ENCODE results near the gene TBC1D1. TPM values are rescaled to one million over a fixed set of nuclear protein-coding genes. Genes with fewer than 3 reads are reported as not detected.

TBC1D1 gene
- total and polyA plus RNA-seq, 2 of the 8 experiments (the other 6 are each of a cell fraction or from before 2014, with no cell fraction given) = 96.9 to 162 TPM

DNA sequence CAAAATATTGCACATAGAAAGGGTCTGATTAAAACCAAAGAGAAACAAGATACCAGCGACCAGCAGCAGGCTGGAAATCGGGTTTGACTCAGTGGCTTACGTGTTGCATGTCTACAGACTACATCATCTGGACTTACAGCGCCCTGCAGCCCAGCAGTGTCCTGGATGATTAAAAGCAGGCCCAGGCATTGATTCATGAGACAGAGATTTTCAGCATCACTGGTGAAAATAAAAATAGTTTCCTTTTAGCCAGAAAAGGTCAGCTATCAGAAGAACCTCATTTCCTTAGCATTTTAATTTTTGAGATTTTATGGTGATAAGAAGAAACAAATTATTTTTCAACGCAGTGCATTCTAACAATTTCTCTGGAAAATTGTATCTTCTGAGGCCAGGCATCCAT, 259.9 kb downstream of the TBC1D1 start:
- no peaks in the 10 kb centered on the region for H3K23me2 ChIP-seq (ENCODE audit: low read depth, low read length)
- no peak overlapping the region for H2AFZ ChIP-seq (ENCODE audit: low read length)
- no peaks in the 10 kb centered on the region for H3K36me3 ChIP-seq (ENCODE audit: control insufficient read depth in 2 of 4, insufficient read depth in 4 of 4, low read length in 3 of 4)
- H4K91ac ChIP-seq (replicated peaks; ENCODE audit: insufficient read length, low read length) = no peak overlapping the region
- no peak overlapping the region for H2BK12ac ChIP-seq (ENCODE audit: low read depth, low read length)
- ChIA-PET POLR2A (ENCODE audit: partially characterized antibody) (no interaction called here), CTCF (ENCODE audit: partially characterized antibody) (interaction anchor here (1.3 kb wide), 1 partner anchor 81 kb away, joined by 5 read pairs; no protein-coding TSS in a partner anchor)
- no peaks in the 10 kb centered on the region for H4K20me1 ChIP-seq (replicated peaks in 1 of 2; ENCODE audit: control insufficient read depth in 1 of 2, insufficient read depth in 2 of 2, low read length in 2 of 2)
- H3K18ac ChIP-seq (ENCODE audit: extremely low read depth, low read length) = no peak overlapping the region
- H3K56ac ChIP-seq (replicated peaks; ENCODE audit: insufficient read length, low read depth, low read length) = no peak overlapping the region
- no peak overlapping the region for H4K5ac ChIP-seq (ENCODE audit: insufficient read length, low read depth, low read length)
- no peak overlapping the region for H2BK15ac ChIP-seq (ENCODE audit: low read length)
- no peak overlapping the region for H3K4me3 ChIP-seq (ENCODE audit: extremely low read depth in 1 of 4, insufficient read depth in 2 of 4, low read depth in 3 of 4, low read length in 4 of 4)
- H3K14ac ChIP-seq (ENCODE audit: insufficient read length) = no peak overlapping the region
- H3K27ac ChIP-seq (ENCODE audit: low read depth, low read length) = no peak overlapping the region
- no peak overlapping the region for H3K23ac ChIP-seq (ENCODE audit: insufficient read length)
- no peaks in the 10 kb centered on the region; a peak in 2 of 7 replicates for H3K4me1 ChIP-seq (replicated peaks in 1 of 4; ENCODE audit: control insufficient read depth in 3 of 4, insufficient read depth in 4 of 4, low read length in 3 of 4)
- H3K79me2 ChIP-seq (ENCODE audit: control insufficient read depth in 1 of 2, insufficient read depth in 2 of 2, low read length in 2 of 2) = no peaks in the 10 kb centered on the region
- H4K8ac ChIP-seq (ENCODE audit: extremely low read depth, insufficient read depth, low read length) = no peak overlapping the region
- no peak overlapping the region for H2BK20ac ChIP-seq (ENCODE audit: low read length)
- FAIRE-seq (no peak), DNase-seq (ENCODE audit: low read depth in 1 of 2, low spot score in 2 of 2) (no peak)
- H3K4me2 ChIP-seq (ENCODE audit: insufficient read depth in 1 of 2, low read depth in 2 of 2, low read length in 2 of 2) = no peak overlapping the region
- H3K4ac ChIP-seq (replicated peaks; ENCODE audit: insufficient read length, low read depth, low read length) = no peak overlapping the region
- H2BK120ac ChIP-seq (replicated peaks; ENCODE audit: low read depth, low read length) = no peak overlapping the region
- H3K79me1 ChIP-seq (ENCODE audit: low read depth, low read length) = no peaks in the 10 kb centered on the region
- H2AK5ac ChIP-seq (ENCODE audit: low read depth, low read length) = no peak overlapping the region
- H3K9ac ChIP-seq (replicated peaks in 1 of 4; ENCODE audit: extremely low read depth in 1 of 4, low read depth in 3 of 4, low read length in 3 of 4) = no peak overlapping the region
- H3K27me3 ChIP-seq (replicated peaks in 1 of 4; ENCODE audit: control insufficient read depth in 3 of 4, extremely low read depth in 1 of 4, insufficient read depth in 3 of 4, low read length in 3 of 4) = no peaks in the 10 kb centered on the region
- 94% methylated on average over 5 of the region's 5 CpGs; no CpG with 5 or more reads in 1 of the 2 experiments for WGBS, 2 experiments (ENCODE audit: extremely low coverage in 1 of 2, insufficient coverage in 1 of 2, insufficient read length in 1 of 2, insufficient replicate concordance in 2 of 2, low coverage in 1 of 2, low lambda C conversion rate in 2 of 2, missing lambda C conversion rate in 1 of 2)
- H3K9me3 ChIP-seq (ENCODE audit: insufficient read depth in 2 of 2, low read depth in 1 of 2, low read length in 1 of 2) = no peaks in the 10 kb centered on the region
- H2BK5ac ChIP-seq (ENCODE audit: low read depth, low read length) = no peak overlapping the region
- TF ChIP-seq HDAC2 (IDR thresholded peaks at IDR 0.05; ENCODE audit: borderline replicate concordance in 1 of 2, low read depth in 2 of 2, low read length in 2 of 2) = no peak
- no peak for TF ChIP-seq CBX8 (IDR thresholded peaks at IDR 0.05; ENCODE audit: borderline replicate concordance, low read depth, low read length)
- no peak for TF ChIP-seq TBP (IDR thresholded peaks at IDR 0.05; ENCODE audit: low read depth, low read length)
- TF ChIP-seq RNF2 (IDR thresholded peaks at IDR 0.05; ENCODE audit: borderline replicate concordance, low read depth, low read length, missing control alignments, poor library complexity, severe bottlenecking) = no peak
- no peak for TF ChIP-seq CREB1 (IDR thresholded peaks at IDR 0.05)
- TF ChIP-seq MAFK (IDR thresholded peaks at IDR 0.05; ENCODE audit: low read depth, low read length) = no peak
- no peak for TF ChIP-seq ATF2 (IDR thresholded peaks at IDR 0.05; ENCODE audit: low read length)
- TF ChIP-seq YY1 (IDR thresholded peaks at IDR 0.05; ENCODE audit: low read depth, low read length) = no peak
- TF ChIP-seq ATF3 (IDR thresholded peaks at IDR 0.05; ENCODE audit: insufficient read depth, low read depth, low read length) = no peak
- TF ChIP-seq, protein P1, sequence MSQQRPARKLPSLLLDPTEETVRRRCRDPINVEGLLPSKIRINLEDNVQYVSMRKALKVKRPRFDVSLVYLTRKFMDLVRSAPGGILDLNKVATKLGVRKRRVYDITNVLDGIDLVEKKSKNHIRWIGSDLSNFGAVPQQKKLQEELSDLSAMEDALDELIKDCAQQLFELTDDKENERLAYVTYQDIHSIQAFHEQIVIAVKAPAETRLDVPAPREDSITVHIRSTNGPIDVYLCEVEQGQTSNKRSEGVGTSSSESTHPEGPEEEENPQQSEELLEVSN (IDR thresholded peaks at IDR 0.05) = no peak
- no peak for TF ChIP-seq MAX (IDR thresholded peaks at IDR 0.05)
